Dermis blood vessel endothelial cell (primary cell): ENCODE data around the gene EPHB1. TPM values are rescaled to one million over a fixed set of nuclear protein-coding genes. Genes with fewer than 3 reads are reported as not detected.

ENCODE experiments used
- DNase-seq: peaks from one replicate; pipeline ENCODE4 v3.0.0; 2010
- total RNA-seq: library from RNA; depleted of rRNA; stranded (reverse); fragments of >200 nt; gene quantifications from 2 replicates; pipeline ENCODE4 v1.2.3, GENCODE V29; 2014

The EPHB1 gene
- total RNA-seq: 2.4 and 6.5 TPM in 2 replicates

DNA sequence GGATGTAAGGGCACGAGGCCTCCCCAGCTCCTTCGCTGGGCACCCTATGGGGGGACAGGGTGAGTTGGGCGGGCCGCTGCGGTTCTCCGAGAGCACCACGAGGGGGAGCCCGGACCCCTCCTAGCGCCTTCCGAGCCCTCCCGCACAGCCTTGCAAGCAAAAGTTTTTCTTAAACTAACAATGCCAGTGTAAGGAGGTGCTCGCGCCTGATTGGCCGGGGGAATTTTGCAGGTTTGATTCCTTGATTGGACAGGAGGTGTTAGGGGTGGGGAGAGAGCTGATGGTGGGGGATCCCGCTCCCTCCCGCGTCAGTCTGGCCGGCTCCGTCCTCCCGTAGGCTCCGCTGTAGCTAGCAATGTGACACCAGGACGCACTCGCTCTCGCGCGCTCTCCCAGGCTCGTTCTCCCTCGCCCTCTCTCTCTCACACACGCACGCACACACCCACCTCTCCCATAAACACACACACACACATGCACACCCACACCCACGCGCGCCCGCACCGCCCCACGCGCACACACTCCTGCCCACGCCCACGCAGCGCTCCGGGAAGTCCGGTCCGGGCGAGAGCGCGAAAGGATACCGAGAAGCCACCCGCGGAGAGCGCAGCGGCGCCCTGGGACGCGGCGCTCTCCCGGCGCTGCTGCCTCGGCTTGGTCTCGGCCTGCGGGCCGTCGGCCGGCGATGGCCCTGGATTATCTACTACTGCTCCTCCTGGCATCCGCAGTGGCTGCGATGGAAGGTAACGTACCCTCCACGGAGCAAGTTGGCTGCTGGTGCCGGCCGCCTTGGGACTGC lies at the start of gene EPHB1:
Gene EPHB1 (plus strand): TSS at position 311 of the 796 bp plus-strand sequence.
- DNase-seq: peak; percentile 98

DNA sequence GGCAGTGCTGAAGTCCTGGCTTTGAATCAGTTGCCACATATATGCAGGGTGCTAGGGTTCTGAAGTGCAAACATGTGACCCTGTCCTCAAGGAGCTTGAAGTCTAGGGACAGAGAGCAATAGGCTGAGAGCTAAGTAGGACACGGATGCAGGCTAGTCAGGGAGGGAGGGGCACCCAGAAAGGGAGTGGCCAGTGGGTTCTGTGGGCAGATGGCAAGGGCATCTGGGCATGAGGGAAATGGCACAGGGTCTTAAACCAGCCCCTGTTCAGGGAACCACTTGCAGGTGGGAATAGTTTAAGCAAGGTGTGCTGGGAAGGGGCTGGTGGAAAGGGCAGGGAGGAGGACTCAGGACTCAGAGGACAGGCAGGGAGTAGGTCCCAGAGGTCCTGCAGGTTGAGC lies 46.4 kb upstream of the EPHB1 start:
- DNase-seq: no peak

DNA sequence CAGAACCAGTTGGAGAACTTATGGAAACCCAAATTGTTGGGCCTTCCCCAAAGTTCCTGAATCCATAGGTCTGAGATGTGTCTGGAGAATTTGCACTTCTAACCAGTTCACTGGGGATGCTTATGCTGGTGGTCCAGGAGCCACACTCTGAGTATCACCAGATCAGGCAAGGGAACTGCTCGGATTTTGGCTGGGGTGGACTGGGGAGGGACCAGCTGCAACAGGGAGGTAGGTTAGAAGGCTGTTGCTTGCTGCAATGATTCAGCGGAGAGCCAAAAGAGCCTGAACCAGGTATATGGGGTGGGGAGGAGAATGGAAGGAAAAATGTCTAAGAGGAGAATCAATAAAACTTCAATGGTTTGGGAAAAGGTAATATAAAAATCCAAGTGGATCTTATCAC lies 45.9 kb upstream of the EPHB1 start:
- DNase-seq: no peak

DNA sequence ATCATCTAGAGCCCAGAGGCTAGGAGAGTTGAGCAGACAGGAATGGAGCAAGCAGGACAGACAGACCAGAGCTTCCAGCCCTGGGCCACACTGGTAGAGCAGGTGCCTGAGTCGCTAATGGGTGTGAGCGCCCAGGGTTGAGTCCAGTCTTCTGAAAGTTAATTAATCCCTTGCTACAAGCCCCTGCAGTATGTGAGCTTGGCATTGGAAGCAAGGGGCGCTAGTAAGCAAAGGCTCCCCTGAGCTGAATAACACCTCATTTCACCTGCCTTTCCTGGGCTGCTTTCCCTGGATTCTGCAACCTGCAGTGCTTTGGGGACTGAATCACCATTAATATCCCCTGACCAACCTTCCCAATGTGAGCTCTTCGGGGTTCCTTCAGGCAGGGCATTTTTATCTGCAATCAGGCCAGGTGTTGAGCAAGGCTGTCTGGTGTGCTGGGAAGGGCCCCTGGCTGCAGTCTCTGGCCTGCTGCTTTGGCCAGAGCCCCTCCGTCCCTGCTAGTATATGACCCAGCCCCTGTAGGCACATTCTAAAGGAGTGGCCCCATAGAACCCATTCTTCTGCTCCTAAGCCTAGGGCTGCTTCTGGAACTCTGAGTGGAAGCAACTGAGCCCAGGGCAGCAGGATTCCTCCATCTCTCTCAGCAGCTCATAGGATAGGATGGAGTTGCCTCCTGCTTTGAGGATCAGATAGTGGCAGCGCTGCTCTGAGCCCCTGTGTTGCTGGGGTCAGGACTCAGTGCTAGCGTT lies 45.1 kb upstream of the EPHB1 start:
- no peak for DNase-seq

DNA sequence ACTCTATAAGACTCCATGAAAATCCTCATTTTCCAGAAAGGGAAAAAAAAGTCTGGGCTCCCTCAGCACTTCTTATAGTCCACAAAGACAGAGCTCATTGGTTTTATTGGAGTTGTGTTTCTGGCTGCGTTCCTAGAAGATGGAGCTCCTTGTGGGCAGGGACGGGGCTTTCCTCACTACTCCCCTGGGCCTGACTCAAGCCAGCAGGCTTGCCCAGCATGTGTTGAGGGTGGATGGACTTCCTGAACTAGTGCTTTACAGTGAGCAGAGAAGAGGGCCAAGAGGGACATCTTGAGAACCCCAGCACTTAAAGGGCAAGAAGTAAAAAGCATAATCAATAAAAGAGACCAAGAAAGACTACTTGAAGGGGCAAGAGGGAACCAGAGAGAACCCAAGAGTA lies 43.2 kb upstream of the EPHB1 start:
- DNase-seq: no peak

DNA sequence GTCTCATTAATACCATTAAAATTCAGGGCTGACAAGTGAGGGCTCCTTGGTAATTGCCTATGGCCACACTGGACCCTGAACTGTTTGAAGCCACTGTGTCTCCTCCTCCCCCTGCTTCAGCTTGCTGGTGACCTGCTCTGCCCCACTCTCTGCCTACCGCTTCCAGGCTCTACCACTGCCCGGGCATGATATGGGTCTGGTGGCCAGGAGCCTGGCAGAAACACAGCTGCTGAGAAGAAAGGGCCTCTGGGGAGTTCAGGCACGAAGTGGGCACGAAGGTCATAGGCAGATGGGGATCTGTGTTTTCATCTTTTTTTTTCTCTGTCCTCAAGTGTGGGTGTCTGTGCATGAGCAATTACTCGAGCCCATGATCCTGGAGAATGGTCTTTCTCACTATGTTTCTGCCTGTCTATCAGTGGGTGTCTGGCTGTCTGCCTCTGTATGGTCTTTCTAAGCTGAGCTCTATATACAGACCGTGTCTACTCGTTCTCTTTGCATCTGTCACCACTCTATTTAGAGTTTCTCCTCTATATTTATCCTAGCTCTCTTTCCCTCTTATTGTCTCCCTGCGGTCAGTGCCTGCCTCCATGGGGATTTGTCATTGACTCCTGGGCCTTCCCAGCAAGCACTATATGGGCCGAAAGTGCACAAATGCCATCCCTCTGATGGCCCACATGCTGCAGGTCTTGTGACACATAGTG lies 42.1 kb upstream of the EPHB1 start:
- DNase-seq: no peak

DNA sequence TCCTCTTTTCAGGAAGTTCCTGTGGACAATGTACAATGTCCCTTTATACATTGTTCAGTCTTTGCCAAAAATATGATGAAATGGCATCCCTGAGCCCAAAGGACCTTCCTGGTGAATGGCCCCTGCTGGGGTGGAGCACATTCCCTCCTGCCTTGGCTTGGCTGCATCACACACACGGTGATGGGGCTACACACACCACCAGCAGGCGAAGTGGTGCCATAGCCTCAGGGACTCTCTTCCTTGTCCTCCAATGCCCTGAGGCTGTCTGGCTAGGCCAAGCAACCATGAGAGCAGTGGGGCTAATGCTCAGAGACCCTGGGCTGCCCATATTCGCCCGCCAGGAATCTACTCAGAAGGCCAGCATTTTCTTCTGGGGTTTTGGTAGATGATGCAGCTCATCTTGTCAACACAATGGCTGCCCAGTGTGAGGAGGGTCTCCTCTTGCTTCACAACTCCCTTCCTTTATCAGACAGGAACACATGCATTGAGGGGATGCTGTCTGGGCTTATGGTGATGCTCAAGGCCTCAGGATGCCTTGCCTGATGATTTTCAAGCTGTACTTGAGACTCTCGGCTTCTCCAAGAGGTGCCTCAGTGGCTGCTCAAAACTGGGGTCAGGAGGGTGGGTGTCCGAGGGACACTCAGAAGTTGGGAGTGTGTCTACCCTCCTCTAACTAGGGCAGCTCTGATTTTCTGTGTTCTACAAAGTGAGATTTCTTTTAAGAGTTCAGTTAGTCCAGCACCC lies 40.9 kb upstream of the EPHB1 start:
- no peak for DNase-seq

DNA sequence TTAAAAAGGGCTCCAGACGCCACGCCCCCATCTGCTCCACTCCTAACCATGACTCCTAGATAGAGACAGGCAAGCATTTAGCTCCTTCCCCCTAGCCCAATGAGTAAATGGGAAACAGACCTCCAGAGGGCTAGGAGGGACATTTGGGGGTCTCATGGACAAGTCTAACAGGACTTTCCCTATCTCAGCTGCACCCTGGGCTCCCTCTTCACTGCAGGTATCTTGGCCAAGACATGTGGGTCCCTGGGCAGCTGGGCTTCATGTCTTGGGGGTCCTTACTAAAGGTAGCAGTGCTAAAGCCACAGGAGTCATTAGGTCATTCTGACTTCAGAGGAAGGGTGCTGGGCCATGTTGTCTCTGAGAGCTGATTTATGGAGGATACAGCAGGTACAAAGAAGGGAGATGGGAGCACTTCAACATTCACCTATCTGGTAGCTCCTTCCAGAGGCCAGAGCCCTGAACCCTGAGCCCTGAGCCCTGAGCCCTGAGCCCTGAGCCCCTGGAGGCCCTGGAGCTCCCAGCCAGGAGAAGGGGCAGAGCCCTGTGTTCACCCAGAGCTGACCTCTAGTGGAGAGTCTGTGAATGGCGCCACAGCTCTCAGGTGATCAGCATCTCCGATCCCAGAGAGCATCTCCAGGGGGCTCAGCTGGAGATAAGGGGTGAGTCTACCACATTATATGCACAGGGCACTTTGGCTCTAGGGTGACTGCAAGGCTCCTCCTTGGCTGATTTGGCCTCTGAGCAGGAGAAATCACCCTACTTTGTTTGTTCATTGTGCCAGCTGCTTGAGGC lies 40.1 kb upstream of the EPHB1 start:
- DNase-seq: peak; percentile 67

DNA sequence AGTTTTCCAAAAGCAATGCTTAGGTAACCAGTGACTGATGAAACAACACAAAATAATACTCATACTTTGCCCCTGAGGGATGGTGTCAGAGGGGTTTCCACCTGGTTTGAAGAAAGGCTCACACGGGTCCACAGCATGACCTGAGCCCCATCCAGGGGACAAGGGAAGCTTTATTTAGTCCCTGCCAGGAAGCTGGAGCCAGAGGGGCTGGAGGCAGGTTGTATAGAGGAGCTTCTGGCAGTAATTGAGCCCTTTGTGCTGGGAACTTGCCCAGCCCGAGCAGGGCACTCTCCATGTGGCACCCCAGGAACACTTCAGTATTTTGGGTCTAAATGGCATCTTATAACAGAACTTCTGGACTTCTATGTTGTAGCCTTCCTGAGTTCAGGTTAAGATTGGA lies 39.2 kb upstream of the EPHB1 start:
- DNase-seq: no peak

DNA sequence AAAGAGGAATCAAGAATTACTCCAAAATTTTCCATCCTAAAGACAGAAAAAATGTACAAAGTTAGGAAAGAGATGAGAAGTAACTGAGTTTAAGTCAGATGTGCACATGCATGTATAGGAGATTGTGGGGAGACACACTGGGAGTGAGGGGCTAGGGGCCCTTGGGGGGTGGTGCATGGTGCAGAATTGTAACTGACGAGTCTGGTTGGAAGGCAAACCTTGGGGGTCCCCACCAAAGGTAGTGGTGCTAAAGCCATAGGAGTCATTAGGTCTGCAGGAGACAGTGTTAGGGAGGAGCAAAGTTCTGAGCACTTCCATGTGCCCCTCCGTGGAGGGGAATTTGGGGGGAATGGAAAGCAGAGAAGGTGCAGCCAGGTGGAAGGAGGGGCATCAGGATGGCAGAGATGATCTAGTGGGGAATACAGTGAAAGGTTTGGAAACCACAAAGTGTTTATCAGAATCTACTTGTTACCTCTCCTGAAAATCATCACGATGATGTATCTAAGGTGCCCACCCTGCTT lies 37.5 kb upstream of the EPHB1 start:
- no peak for DNase-seq

DNA sequence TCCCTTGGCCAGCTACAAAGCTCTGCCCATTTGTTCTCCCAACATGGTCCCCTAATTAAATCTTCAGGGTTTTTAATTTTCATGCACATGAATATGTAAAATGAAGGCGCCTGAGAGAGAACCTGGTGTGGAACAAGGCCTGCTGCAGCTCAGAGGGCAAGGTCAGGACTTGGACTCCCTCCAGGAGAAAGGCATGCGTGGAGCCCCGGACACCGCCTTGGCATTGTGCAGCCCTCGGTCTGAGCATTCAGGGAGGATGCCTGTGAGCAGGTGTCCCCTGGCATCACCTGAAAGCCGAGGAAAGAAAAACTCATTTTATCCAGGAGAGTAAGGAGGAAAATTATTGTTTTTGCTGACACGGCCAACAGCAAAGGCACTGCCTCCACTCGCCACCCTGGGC lies 33.8 kb upstream of the EPHB1 start:
- no peak for DNase-seq

DNA sequence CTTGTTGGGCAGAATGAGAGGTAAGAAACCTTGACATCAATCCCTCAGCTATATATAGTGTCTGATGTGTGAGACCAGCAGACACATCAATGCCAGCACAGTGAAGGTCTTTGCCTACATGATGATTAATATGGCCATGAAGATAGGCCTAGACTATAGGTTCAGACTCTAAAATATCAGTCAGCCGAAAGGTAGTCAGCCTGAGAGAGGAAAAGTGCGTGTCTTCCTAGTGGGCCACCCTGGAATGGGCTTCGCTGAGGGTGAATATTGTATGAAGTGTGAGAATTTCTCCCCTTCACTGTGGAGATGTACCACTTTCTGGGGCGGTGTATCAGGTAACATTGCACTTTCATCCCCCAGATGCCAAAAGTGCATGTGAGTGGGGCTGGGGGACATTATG lies 33.0 kb upstream of the EPHB1 start:
- no peak for DNase-seq

DNA sequence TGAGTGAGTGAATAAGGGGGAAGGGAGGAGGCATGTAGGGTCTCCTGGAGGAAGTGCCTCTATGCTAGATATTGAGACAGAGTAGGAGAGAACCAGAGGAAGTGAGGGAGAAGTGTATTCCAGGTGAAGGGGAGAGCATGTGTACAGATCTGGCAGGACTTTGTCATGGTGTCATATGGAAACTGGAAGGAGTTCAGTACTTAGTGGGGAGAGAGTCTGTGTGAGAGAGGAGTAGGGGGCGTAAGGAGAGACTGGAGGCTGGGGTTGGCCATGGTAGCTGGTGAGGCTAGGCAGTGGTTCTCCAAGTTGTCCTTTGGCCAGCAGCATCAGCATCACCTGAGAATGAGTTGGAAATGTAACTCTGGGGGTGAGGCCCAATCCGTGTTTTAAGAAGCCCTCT lies 29.6 kb upstream of the EPHB1 start:
- DNase-seq: no peak

DNA sequence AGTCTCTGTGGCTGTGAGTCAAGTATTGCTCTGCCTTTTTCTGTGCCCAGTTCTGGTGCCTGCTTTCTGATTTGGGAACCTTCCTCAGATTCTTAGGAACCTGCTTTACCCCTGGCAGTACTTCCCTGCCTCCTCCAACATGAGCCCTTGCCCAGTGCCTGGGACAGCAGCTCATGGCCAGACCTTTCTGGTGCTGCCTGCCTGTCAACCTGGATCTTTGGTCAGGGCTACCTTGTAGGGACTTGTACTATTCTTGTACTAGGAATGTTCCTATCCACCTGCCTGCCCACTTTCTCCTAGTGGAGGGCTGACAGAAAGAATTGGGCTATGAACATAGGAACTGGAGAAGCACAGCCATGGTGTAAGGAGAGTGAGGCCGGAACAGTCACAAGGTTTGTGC lies 28.8 kb upstream of the EPHB1 start:
- DNase-seq: no peak

DNA sequence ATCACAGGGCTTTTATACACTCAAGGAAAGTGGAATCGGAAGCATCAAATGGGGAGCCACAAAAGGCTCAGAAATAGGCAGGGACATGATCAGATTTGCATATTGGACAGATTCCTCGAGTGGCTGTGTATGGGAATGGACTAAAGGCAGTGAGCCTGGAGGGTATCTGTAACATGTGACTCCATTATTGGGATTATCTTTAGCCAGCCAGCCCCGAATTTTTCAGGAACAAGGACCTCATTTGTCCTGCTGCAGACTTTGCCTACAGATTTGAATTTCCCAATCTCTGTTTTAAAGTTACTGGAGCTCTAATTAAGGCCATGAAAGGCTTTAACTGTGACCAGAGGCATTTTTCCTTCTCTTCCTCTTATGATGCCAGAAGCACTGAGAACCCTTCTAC lies 26.9 kb upstream of the EPHB1 start:
- no peak for DNase-seq

DNA sequence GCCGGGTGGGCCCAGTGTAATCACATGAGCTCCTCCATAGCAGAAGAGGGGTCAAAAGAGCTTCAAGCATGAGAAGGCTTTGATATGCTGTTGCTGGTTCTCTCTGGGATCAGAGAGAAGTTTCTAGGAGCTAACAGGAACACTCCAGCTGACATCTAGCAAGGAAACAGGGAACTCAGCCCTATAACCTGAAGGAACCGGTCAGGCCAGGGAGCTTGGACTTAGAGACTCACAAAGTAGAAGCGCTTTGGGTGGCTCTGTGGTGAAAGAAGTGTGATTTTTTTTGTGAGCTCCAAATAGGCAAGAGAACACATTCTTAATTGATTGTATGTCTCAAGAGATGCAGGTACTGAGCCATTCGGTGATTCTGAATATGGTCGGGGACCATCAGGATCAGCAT lies 26.2 kb upstream of the EPHB1 start:
- no peak for DNase-seq

DNA sequence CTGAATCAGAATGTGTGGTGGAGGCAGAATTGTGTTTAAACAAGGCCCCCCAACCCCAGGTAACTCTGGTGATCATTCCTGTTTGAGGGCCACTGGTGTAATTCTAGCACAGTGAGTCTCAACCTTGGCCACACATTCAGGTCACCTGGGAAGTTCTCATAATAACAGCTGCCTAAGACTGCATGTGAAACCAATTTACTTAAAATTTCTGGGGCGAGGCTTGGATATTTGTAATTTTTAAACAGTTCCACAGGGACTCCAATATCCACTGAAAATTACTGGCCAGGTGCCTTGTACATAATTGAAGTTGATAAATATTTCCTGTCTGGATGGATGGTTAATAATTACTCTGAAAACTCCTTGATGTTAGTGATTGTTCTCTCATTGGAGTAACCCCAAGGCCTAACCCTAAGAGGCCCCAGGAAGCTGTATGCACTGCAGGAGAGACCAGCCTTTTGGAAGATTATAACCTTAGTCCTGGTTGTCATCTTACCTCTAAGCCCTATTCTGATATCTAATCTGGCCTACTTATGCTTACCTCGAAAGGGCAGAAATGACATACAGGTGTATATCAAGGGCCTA lies 25.7 kb upstream of the EPHB1 start:
- no peak for DNase-seq

DNA sequence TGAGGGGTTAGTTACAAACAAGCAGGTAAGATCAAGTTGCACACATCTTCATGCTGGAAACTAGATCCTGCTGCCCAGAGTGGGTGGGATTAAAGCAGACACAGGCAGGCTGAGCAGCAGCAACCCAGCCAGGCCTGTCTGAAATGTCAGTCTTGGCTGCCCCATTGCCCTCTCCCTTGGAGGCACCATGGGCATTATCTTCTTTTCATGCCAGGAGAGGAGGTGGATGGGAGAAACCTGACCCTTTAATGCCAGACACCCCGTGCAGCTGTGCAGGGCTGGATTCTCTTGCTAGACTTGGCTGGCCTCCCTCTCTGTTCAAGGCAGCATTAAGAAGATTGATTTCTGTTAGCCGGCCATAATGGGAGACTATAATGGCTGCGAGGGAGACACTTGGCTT lies 23.0 kb upstream of the EPHB1 start:
- DNase-seq: no peak

DNA sequence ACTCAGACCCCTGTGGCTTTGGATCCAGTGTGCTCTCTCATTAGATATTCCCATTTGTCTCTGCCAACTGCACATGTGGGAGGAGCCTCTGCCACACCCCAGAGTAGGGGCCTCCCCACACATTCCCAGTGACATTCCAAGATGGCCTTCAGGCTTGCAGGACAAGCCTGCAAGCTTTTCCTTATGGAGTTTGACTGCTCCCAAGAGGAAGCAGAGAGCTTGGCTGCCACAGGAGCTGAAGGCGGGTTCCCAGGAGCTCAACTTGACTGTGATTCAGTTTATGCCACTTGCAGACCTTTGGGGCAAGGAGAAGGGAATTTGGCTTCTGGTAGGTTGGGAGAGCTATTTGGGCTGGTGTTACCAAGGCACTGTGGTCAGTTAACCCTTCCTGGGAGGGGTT lies 22.5 kb upstream of the EPHB1 start:
- no peak for DNase-seq

DNA sequence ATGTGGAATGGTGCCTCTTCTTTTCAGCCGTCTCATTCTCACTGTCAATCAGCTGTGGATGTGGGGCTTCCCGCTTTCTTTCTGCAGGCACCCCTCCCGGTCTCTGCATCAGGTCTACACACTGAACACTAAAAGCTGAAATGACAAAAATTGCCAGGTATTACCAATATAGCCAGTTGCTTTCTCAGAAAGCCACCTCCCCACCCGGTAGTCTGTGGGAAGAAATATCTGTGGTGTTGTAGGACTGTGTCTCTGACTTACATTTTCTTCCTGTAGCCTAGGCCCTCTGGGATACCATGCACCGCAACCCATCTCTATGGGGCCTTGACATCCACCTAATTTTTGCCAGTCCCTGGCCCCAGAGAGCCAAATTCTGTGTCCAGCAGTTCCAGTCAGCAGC lies 19.2 kb upstream of the EPHB1 start:
- DNase-seq: no peak

DNA sequence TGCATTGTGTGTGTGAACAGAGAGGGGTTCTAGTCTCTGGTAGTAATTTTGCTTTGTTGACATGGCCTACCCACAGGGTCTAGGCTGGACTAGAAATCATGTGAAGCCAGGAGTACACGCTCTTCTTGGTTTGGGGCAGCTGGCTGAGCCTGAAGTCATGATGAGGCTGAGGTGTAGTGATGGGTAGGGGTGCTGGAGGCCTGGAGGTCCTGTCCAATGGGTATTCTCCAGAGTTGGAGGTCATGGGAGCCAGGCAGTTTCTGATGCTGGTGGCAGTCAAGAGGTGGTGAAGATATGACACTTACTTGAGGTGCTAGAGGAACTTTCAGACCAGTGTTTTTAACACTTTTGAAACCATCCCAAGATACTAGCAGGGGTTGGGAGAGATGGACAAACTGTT lies 18.5 kb upstream of the EPHB1 start:
- no peak for DNase-seq

DNA sequence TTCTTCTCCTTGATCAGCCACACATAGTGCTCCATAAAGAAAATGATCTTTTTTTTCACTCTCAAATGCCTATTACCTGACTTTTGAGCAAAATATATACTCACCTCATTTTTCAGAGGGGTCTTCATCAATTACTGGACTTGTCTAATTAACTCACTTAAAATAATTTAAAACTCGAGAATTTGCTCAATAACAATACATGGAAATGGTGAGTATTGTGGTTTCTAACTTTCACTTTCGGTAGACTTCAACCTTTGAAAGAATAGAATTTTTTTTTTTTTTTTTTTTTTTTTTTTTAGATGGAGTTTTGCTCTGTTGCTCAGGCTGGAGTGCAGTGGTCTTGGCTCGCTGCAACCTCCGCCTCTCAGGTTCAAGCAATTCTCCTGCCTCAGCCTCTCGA lies 17.7 kb upstream of the EPHB1 start:
- no peak for DNase-seq
